CD4-positive, alpha-beta T cell (primary cell): ENCODE results near the gene ACE. TPM values are rescaled to one million over a fixed set of nuclear protein-coding genes. Genes with fewer than 3 reads are reported as not detected.

Experiments used
- ATAC-seq: fragments of 200-7000 bp; cut with Tn5 transposase; one replicate; pipeline ENCODE4 v1.10.0; 2022; ENCODE audit warnings: mild to moderate bottlenecking; ENCODE audit not compliant: poor library complexity
- CTCF ChIA-PET: fragments of 350-600 bp; sonication (Branson Sonifier 250); formaldehyde crosslinking; loops from one replicate; lab custom pipeline; 2021; ENCODE audit warnings: antibody characterized with exemption, inconsistent platforms; lab: Charles Lee
- POLR2A ChIA-PET: fragments of 350-600 bp; sonication (Branson Sonifier 250); formaldehyde crosslinking; loops from one replicate; lab custom pipeline; 2021; ENCODE audit warnings: antibody characterized with exemption, inconsistent platforms; lab: Charles Lee
- DNase-seq, 14 experiments: peaks; one replicate each; pipeline ENCODE4 v3.0.0-alpha.2; 2013 to 2020; ENCODE audit warnings: mixed read lengths in 2 of 14
- H3K27ac ChIP-seq, 2 donors: one replicate each; pipeline versions ENCODE4 v1.5.1 to v1.7.0; 2013; ENCODE audit warnings: low read length in 2 of 2, low read depth in 1 of 2, mild to moderate bottlenecking in 1 of 2
- H3K27me3 ChIP-seq, 2 experiments: 1 replicate in 1 of 2; 2 replicates in 1 of 2; pipeline versions ENCODE4 v1.6.1 to v1.7.0; 2013; ENCODE audit warnings: low read length in 2 of 2, control low read depth in 1 of 2, mild to moderate bottlenecking in 1 of 2, moderate library complexity in 1 of 2; ENCODE audit not compliant: insufficient read depth in 2 of 2, control insufficient read depth in 1 of 2
- H3K36me3 ChIP-seq: one replicate; pipeline ENCODE4 v1.6.1; 2013; ENCODE audit warnings: low read length, control low read depth; ENCODE audit not compliant: insufficient read depth
- H3K4me1 ChIP-seq: one replicate; pipeline ENCODE4 v1.6.1; 2013; ENCODE audit warnings: low read length, control low read depth; ENCODE audit not compliant: insufficient read depth
- H3K4me3 ChIP-seq: one replicate; pipeline ENCODE4 v1.5.1; 2013; ENCODE audit warnings: mild to moderate bottlenecking, low read length, moderate library complexity
- H3K9me3 ChIP-seq, 2 experiments: 1 replicate in 1 of 2; 2 replicates in 1 of 2; pipeline versions ENCODE4 v1.6.1 to v1.7.0; 2013; ENCODE audit warnings: low read length in 2 of 2, mild to moderate bottlenecking in 2 of 2, control low read depth in 1 of 2, moderate library complexity in 1 of 2; ENCODE audit not compliant: control insufficient read depth in 1 of 2, insufficient read depth in 1 of 2
- H3K27ac Mint-ChIP-seq: one replicate; pipeline ENCODE4 v1.8.0; 2020; ENCODE audit warnings: mixed read lengths
- H3K27me3 Mint-ChIP-seq: one replicate; pipeline ENCODE4 v1.8.0; 2021; ENCODE audit warnings: mixed read lengths
- H3K36me3 Mint-ChIP-seq: one replicate; pipeline ENCODE4 v1.8.0; 2021; ENCODE audit warnings: low read depth, mixed read lengths
- H3K4me1 Mint-ChIP-seq: one replicate; pipeline ENCODE4 v1.8.0; 2021; ENCODE audit warnings: low read depth, mixed read lengths
- H3K4me3 Mint-ChIP-seq: one replicate; pipeline ENCODE4 v1.8.0; 2020; ENCODE audit warnings: mild to moderate bottlenecking, mixed read lengths
- H3K9me3 Mint-ChIP-seq: one replicate; pipeline ENCODE4 v1.8.0; 2020; ENCODE audit warnings: mixed read lengths
- CTCF ChIP-seq: fragments of 200-600 bp; IDR thresholded peaks from one replicate; pipeline ENCODE4 v1.8.0; 2022; ENCODE audit warnings: antibody characterized with exemption, mild to moderate bottlenecking
- intact Hi-C, 2 experiments: fragments of 100-400 bp; cut with DNase I in 1 of 2; cut with micrococcal nuclease in 1 of 2; formaldehyde crosslinking; loops; one replicate each; pipeline versions ENCODE4 v1.15.1 to v1.9.0; 2023 to 2025; cut with DNase I, micrococcal nuclease
- total RNA-seq, 174 experiments: library from RNA in 2 of 174; stranded (reverse) in 2 of 174; gene quantifications; one replicate each; pipeline ENCODE4 v1.2.3 and lab custom pipeline; 2021 to 2026

Gene ACE
- total RNA-seq, 2 experiments from 2014 or later, result 7.4 to 10.2 TPM

DNA sequence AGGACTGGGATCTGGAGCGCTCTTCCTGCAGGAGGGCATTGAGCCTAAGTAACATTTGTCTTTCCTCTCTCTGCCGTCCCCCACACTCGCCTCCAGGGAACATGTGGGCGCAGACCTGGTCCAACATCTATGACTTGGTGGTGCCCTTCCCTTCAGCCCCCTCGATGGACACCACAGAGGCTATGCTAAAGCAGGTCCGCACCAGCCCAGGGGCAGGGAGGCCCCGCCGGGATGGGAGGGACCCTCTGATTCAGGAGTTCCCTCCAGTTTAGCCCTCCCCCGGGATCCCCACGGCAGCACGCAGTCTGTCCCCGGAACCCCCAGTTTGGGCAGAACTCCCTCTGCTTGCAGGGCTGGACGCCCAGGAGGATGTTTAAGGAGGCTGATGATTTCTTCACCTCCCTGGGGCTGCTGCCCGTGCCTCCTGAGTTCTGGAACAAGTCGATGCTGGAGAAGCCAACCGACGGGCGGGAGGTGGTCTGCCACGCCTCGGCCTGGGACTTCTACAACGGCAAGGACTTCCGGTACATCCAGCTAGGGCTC is 14.1 kb downstream of the ACE start:
- Histone ChIP-seq H3K4me1 (no peaks in the 10 kb centered on the region), H3K27me3 (no peaks in the 10 kb centered on the region), H3K4me3 (no peak overlapping the region), H3K36me3 (no peaks in the 10 kb centered on the region), H3K9me3 (no peaks in the 10 kb centered on the region), H3K27ac (no peak overlapping the region)
- POLR2A ChIA-PET, result no interaction called here
- Mint-ChIP-seq H3K4me1 (no peaks in the 10 kb centered on the region), H3K9me3 (no peaks in the 10 kb centered on the region), H3K4me3 (no peak overlapping the region), H3K27ac (no peak overlapping the region), H3K27me3 (no peaks in the 10 kb centered on the region), H3K36me3 (no peaks in the 10 kb centered on the region)
- intact Hi-C loops, result no loop called here
- DNase-seq (no peak), ATAC-seq (no peak)
- CTCF ChIA-PET, result no interaction called here
- TF ChIP-seq CTCF, result no peak

GRCh38 chr17:63491413-63491812 is 14.6 kb downstream of the ACE start:
- no peaks in the 10 kb centered on the region for H3K27me3 ChIP-seq
- H3K4me1 ChIP-seq, result no peaks in the 10 kb centered on the region
- POLR2A ChIA-PET, result no interaction called here
- H3K4me1 Mint-ChIP-seq, result no peaks in the 10 kb centered on the region
- no peaks in the 10 kb centered on the region for H3K36me3 Mint-ChIP-seq
- no peaks in the 10 kb centered on the region for H3K9me3 Mint-ChIP-seq
- H3K4me3 ChIP-seq, result no peak overlapping the region
- no peaks in the 10 kb centered on the region for H3K27me3 Mint-ChIP-seq
- no peaks in the 10 kb centered on the region for H3K9me3 ChIP-seq
- no peak overlapping the region for H3K27ac Mint-ChIP-seq
- intact Hi-C loops, result no loop called here
- H3K36me3 ChIP-seq, result no peaks in the 10 kb centered on the region
- no peak overlapping the region for H3K27ac ChIP-seq
- TF ChIP-seq CTCF, result no peak
- CTCF ChIA-PET, result no interaction called here
- no peak for DNase-seq
- H3K4me3 Mint-ChIP-seq, result no peak overlapping the region
- no peak for ATAC-seq

DNA sequence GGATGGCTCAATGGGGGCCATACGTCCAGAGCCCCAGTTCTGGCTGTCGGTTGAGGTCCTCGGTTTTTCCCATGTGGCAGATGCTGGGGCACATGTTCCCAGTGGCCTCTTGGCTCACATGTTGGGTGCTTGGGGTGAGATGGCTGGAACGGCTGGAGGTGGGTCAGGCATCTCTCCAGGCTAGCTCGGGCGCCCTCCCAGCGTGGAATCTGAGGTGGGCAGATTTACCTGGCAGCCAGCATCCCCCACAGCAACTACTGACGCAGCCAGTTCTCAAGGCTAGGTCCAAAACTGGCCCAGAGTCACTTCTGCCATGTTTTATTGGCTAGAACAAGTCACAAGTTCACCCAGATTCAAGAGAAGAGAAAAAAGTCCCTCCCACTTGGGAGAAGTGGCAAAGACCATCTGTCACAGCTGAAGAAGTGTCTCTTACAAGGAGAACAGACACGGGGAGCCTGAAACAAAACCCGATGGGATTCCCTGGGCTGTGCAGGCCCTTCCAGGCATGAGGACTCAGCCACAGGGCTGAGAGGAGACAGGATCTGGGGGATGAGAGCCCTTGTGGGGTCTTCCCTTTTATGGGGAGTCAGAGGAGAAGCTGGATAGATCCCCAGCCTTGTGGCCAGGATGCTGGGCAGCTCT is 15.2 kb downstream of the ACE start:
- DNase-seq, result no peak
- no peak overlapping the region for H3K27ac Mint-ChIP-seq
- TF ChIP-seq CTCF, result no peak
- ChIA-PET POLR2A (no interaction called here), CTCF (no interaction called here)
- H3K27ac ChIP-seq, result no peak overlapping the region
- H3K27me3 ChIP-seq, result no peaks in the 10 kb centered on the region
- intact Hi-C loops, result no loop called here
- H3K9me3 Mint-ChIP-seq, result no peaks in the 10 kb centered on the region
- H3K27me3 Mint-ChIP-seq, result no peaks in the 10 kb centered on the region
- no peaks in the 10 kb centered on the region for H3K36me3 ChIP-seq
- H3K4me1 Mint-ChIP-seq, result no peaks in the 10 kb centered on the region
- no peak for ATAC-seq
- no peaks in the 10 kb centered on the region for H3K9me3 ChIP-seq
- H3K4me1 ChIP-seq, result no peaks in the 10 kb centered on the region
- H3K4me3 ChIP-seq, result no peak overlapping the region
- no peaks in the 10 kb centered on the region for H3K36me3 Mint-ChIP-seq
- no peak overlapping the region for H3K4me3 Mint-ChIP-seq
